BLaER1 (cell line): Measurements from ENCODE around the gene IL20RB.
"Not testable (repeated sequence)": the region's sequence is repeated elsewhere in the genome, so short reads cannot be mapped to it uniquely, and the experiment has no call there.

Experiments
- H3K27ac ChIP-seq: shearing (Covaris generic); formaldehyde crosslinking; 2 replicates; pipeline ENCODE4 v1.8.1; 2022
- H3K27me3 ChIP-seq: shearing (Covaris generic); formaldehyde crosslinking; 2 replicates; pipeline ENCODE4 v1.8.1; 2022
- H3K36me3 ChIP-seq: shearing (Covaris generic); formaldehyde crosslinking; 2 replicates; pipeline ENCODE4 v1.8.1; 2022
- H3K4me1 ChIP-seq: shearing (Covaris generic); formaldehyde crosslinking; 2 replicates; pipeline ENCODE4 v1.8.1; 2022
- H3K4me2 ChIP-seq: shearing (Covaris generic); formaldehyde crosslinking; 2 replicates; pipeline ENCODE4 v1.8.1; 2022
- H3K4me3 ChIP-seq: shearing (Covaris generic); formaldehyde crosslinking; 2 replicates; pipeline ENCODE4 v1.8.1; 2022
- H3K9ac ChIP-seq: shearing (Covaris generic); formaldehyde crosslinking; 2 replicates; pipeline ENCODE4 v1.8.1; 2022
- H3K9me3 ChIP-seq: shearing (Covaris generic); formaldehyde crosslinking; 2 replicates; pipeline ENCODE4 v1.8.1; 2022
- H4K20me1 ChIP-seq: shearing (Covaris generic); formaldehyde crosslinking; 2 replicates; pipeline ENCODE4 v1.8.1; 2022
- Cebpa-rat ChIP-seq: shearing (Covaris generic); IDR thresholded peaks from 2 replicates; pipeline ENCODE4 v1.8.1; 2022

The IL20RB gene

DNA sequence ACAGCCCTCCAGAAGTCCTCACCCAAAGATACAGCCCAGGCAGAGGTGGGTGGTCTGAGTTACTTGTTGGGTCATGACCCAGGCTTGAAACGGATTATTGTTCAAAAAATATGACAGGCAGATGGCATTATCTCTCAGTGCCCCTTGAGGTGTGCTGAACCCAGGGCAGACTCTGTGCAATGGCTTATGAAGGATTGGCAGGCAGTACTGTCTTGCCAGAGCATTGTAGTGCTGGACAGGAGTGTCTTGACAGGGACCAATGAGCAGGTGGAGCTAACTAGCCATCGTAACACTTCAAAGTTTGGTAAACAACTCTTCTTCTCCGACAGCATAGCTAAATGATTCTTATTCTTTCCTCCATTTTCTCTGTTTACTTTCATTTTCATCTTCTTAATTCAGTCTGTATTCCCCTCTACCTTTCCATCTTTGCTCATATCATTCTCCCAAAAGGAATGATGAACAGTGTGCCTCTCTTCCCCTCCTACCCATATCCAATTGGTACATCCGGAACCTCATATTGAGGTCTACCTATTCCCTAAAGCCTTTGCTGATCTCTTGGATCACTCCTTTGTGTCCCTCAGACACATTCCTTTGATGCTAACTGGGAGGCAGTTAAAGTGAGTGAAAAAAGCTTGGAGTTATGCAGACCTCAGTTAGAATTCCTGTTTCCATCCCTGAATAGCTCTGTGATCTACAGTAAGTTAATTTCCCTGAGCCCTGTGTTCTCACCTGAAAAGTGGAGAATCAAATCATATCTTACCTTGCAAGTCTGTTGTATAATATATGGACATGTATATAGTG is 2.6 kb upstream of the IL20RB start:
- Histone ChIP-seq H3K36me3 (no peaks in the 10 kb centered on the region), H4K20me1 (no peaks in the 10 kb centered on the region), H3K4me1 (no peaks in the 10 kb centered on the region), H3K4me2 (no peak overlapping the region), H3K27ac (no peak overlapping the region), H3K4me3 (no peak overlapping the region), H3K9ac (no peak overlapping the region), H3K9me3 (no peaks in the 10 kb centered on the region), H3K27me3 (no peaks in the 10 kb centered on the region)
- no peak for TF ChIP-seq Cebpa-rat

DNA sequence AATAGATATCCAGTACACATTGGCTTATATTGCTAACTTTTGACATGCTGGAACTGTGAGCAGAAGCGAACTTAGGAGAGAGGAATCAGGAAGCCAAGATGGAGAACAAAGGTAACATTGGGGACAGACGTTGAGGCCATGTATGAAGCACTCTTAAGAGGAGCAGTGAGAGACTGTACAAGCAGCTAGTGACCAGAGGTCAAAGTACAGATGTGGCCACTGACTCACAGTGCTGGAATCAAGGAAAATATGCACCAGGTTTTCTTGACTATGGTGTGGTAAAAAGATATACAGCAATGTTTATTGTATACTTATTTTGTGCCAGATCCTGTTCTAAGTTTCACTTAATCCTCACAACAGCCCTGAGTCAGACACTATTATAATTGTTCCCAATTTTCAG is 2.0 kb upstream of the IL20RB start:
- H3K27ac ChIP-seq: no peak overlapping the region
- no peak overlapping the region for H3K4me3 ChIP-seq
- H3K4me1 ChIP-seq: no peaks in the 10 kb centered on the region
- H3K4me2 ChIP-seq: no peak overlapping the region
- no peak for TF ChIP-seq Cebpa-rat
- H4K20me1 ChIP-seq: no peaks in the 10 kb centered on the region
- no peaks in the 10 kb centered on the region for H3K9me3 ChIP-seq
- H3K27me3 ChIP-seq: no peaks in the 10 kb centered on the region
- no peaks in the 10 kb centered on the region for H3K36me3 ChIP-seq
- H3K9ac ChIP-seq: no peak overlapping the region

DNA sequence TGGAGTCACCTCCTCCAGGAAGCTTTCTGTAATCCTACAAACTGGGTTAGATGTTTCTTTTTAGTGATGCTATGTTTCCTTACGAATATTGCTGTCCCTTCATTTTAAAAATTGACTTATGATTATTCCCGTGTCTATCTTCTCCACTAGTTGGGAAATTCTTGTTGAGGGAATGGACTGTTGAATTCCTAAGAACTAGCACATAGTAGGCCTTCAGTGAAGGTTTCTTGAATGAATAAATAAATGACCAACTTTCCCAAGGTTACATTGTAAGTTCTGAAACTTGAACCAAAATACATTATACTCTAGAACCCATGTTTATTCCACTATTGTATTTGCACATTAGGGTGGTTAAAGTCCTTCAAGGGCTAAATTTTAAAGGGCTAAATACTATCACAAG is 812 bp upstream of the IL20RB start:
- Histone ChIP-seq H3K36me3 (no peaks in the 10 kb centered on the region), H3K4me2 (no peak overlapping the region), H3K9ac (no peak overlapping the region), H3K27me3 (no peaks in the 10 kb centered on the region), H3K27ac (no peak overlapping the region), H3K4me1 (no peaks in the 10 kb centered on the region), H4K20me1 (no peaks in the 10 kb centered on the region), H3K9me3 (no peaks in the 10 kb centered on the region), H3K4me3 (no peak overlapping the region)
- TF ChIP-seq Cebpa-rat: no peak

DNA sequence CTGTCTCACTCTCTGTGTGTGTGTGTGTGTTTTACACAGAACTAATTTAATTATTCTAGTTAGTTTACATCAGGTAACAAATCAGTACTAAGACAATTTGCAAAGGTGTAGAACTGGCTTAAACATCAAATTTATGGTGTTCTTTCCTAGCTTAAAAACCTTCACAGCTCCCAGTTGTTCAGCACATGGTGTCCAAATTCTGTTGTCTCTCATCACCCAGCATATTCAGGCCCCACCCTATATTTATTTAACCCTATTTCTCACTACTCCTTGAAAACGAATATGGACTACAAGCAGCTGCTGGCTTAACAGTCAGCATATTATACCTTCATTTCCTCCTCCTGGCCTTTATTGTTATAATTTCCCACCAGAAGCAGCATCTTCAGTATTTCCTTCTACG is 1.2 kb downstream of the IL20RB start:
- Histone ChIP-seq H3K4me3 (no peak overlapping the region), H3K4me1 (no peaks in the 10 kb centered on the region), H3K27ac (no peak overlapping the region), H3K36me3 (no peaks in the 10 kb centered on the region), H3K9me3 (no peaks in the 10 kb centered on the region), H3K4me2 (no peak overlapping the region), H3K9ac (no peak overlapping the region), H3K27me3 (no peaks in the 10 kb centered on the region), H4K20me1 (no peaks in the 10 kb centered on the region)
- TF ChIP-seq Cebpa-rat: no peak

DNA sequence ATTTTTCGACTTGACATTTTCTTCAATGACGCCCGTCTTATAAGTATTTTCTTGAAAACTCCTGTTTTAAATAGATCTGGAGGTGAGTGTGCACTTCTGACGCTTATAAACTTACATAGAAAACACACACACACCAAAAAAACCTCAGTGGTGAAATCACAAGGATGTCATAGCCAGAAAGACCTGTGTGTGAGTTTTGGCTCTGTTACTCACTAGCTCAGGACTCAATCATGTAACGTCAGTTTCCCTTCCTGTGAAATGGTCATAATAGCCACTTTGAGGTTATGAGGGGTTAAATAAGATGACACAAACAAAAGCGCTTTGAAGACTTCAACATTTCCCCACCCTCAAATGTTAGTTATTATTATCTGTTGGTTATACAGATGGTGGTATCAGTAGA is 1.8 kb downstream of the IL20RB start:
- Histone ChIP-seq H3K4me1 (no peaks in the 10 kb centered on the region), H3K4me3 (no peak overlapping the region), H3K27ac (no peak overlapping the region), H3K36me3 (no peaks in the 10 kb centered on the region), H3K27me3 (no peaks in the 10 kb centered on the region), H3K9ac (no peak overlapping the region), H3K9me3 (no peaks in the 10 kb centered on the region), H4K20me1 (no peaks in the 10 kb centered on the region), H3K4me2 (no peak overlapping the region)
- no peak for TF ChIP-seq Cebpa-rat

DNA sequence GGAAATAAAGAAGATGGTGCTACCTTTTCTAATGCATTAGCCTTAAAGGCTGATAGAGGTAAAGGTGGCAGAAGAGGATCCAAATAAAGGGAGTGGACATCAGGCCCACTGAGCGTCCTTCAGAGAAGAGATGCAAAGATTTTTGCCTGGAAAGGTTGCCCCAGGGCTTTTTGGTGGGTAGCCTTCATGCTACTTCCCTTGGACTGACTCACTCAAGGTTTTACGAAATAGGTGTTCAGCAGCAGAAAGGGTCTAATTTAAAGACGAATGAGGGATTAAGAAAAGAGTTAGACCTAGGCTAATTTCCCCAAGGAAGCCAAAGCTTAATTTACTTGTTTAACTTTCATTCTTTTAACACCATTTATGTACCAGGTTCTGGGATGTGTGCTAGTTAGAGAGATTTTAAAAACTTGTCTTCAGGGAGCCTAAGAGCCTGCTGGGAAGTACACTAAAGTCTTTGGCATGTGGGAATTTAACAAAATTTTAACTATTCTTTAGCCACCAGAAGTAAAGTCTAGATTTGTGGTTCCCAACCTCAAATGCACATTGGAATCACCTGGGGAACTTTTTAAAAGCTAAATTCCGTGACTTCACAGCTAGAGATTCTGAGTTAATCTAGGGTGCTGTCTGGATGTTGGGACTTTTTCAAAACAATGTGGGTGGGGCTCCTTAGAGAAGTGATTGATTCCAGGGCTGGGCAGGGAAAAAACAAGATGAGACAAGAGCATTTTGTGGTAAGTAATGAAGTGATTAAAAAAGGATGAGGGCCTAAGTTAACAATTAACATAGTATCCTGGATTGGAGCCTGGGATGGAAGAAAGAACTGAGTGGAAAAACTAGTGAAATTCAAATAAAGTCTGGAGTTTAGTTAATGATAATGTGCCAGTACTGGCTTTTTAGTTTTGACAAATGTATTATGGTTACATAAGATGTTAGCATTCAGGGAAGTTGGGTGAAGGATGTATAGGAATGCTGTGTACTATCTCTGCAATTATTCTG is 3.4 kb downstream of the IL20RB start:
- Histone ChIP-seq H3K9me3 (no peaks in the 10 kb centered on the region), H3K27me3 (no peaks in the 10 kb centered on the region), H4K20me1 (no peaks in the 10 kb centered on the region), H3K9ac (no peak overlapping the region), H3K4me1 (no peaks in the 10 kb centered on the region), H3K27ac (no peak overlapping the region), H3K4me3 (no peak overlapping the region), H3K36me3 (no peaks in the 10 kb centered on the region), H3K4me2 (no peak overlapping the region)
- no peak for TF ChIP-seq Cebpa-rat

DNA sequence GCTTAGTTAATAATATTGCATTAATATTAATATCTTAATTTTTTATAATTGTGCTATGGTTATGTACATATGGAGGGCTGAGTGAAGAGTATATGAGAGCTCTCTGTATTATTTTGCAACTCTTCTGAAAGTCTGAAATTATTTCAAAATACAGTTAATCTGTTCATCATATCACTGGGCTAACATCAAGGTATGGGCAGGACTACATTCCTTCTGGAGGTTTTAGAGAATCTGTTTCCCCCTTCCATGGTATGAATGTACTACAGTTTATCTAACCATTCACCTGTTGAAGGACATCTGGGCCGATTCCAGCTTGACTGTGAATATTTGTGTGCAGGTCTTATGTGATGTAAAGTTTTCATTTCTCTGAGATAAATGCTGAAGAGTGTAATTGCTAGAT is 5.1 kb downstream of the IL20RB start:
- H3K27me3 ChIP-seq: no peaks in the 10 kb centered on the region
- H3K9me3 ChIP-seq: no peaks in the 10 kb centered on the region
- no peaks in the 10 kb centered on the region for H3K36me3 ChIP-seq
- no peak overlapping the region for H3K9ac ChIP-seq
- no peak overlapping the region for H3K27ac ChIP-seq
- H4K20me1 ChIP-seq: no peaks in the 10 kb centered on the region
- no peak for TF ChIP-seq Cebpa-rat
- H3K4me2 ChIP-seq: no peak overlapping the region
- H3K4me1 ChIP-seq: no peaks in the 10 kb centered on the region
- no peak overlapping the region for H3K4me3 ChIP-seq

DNA sequence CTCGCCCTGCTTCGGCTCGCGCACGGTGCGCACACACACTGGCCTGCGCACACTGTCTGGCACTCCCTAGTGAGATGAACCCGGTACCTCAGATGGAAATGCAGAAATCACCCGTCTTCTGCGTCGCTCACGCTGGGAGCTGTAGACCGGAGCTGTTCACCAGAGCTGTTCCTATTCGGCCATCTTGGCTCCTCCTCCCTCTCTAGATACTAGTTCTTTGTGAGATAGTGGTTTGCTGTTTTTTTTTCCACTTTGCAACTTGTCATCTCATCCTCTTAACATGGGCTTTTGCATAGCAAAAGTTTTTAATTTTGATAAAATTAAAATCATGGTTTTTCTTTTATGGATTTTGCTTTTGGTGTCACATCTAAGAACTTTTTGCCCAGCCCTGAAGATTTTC is 11.8 kb downstream of the IL20RB start:
- H3K9me3 ChIP-seq, H3K27ac ChIP-seq, H3K27me3 ChIP-seq, H4K20me1 ChIP-seq, H3K36me3 ChIP-seq, H3K4me2 ChIP-seq, H3K9ac ChIP-seq, H3K4me1 ChIP-seq, H3K4me3 ChIP-seq: not testable (repeated sequence)

DNA sequence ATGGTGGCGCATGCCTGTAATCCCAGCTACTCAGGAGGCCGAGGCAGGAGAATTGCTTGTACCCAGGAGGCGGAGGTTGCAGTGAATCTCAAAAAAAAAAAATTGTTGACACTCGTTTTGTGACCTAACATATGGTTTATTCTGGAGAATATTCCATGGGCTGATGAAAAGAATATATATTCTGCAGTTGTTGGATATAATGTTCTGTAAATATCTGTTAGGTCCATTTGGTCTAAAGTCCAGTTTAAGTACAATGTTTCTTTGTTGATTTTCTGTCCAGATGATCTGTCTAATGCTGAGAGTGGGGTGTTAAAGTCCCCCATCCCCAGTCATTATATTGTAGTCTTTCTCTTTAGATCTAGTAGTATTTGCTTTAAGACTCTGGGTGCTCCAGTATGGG is 15.6 kb downstream of the IL20RB start:
- H3K4me1 ChIP-seq: no peaks in the 10 kb centered on the region
- H3K4me3 ChIP-seq: no peak overlapping the region
- H3K27ac ChIP-seq: no peak overlapping the region
- H4K20me1 ChIP-seq: no peaks in the 10 kb centered on the region
- no peak overlapping the region for H3K9ac ChIP-seq
- no peak overlapping the region for H3K4me2 ChIP-seq
- no peaks in the 10 kb centered on the region for H3K27me3 ChIP-seq
- TF ChIP-seq Cebpa-rat: no peak
- H3K36me3 ChIP-seq: no peaks in the 10 kb centered on the region
- H3K9me3 ChIP-seq: peaks cover 26% of the 10 kb centered on the region

DNA sequence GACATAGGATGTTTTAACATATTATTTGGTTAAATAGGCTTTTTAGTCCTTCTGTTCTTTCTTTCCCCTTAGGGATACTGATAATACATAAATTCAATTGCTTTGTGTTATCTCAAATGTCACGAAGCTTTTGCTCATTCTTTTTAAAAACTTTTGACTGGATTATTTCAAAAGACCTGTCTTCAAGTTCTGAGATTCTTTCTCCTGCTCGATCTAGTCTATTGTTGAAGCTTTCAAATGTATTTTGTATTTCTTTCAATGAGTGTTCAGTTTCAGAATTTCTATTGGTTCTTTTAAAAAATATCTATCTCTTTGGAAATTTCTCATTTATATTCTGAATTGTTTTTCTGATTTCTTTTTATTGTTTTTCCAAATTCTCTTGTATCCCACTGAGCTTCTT is 16.9 kb downstream of the IL20RB start:
- no peak overlapping the region for H3K4me3 ChIP-seq
- no peak for TF ChIP-seq Cebpa-rat
- no peak overlapping the region for H3K4me2 ChIP-seq
- no peak overlapping the region for H3K27ac ChIP-seq
- no peaks in the 10 kb centered on the region for H3K36me3 ChIP-seq
- no peaks in the 10 kb centered on the region for H3K27me3 ChIP-seq
- peaks cover 26% of the 10 kb centered on the region for H3K9me3 ChIP-seq
- no peaks in the 10 kb centered on the region for H4K20me1 ChIP-seq
- H3K4me1 ChIP-seq: no peaks in the 10 kb centered on the region
- no peak overlapping the region for H3K9ac ChIP-seq
